Body of pancreas (tissue), 4 donors: ENCODE data around the gene ADPRHL1. TPM values are rescaled to one million over a fixed set of nuclear protein-coding genes. Genes with fewer than 3 reads are reported as not detected.

ENCODE experiments used
- ATAC-seq: fragments of 150-250 bp; one replicate; pipeline ENCODE4 v1.9.1; 2016
- DNase-seq, 4 donors: peaks; one replicate each; pipeline ENCODE4 v3.0.0-alpha.2; 2019
- H3K27ac ChIP-seq, 4 donors: fragments of 200-600 bp; sonication (generic); 1 replicate in 3 of 4; 2 replicates in 1 of 4; pipeline versions ENCODE4 v1.5.1 to v1.6.1; 2016 to 2019; ENCODE audit warnings: mild to moderate bottlenecking in 1 of 4, mixed read lengths in 1 of 4, moderate library complexity in 1 of 4
- H3K27me3 ChIP-seq, 2 donors: fragments of 200-600 bp; sonication (generic); one replicate each; pipeline ENCODE4 v1.6.0; 2016; ENCODE audit warnings: mild to moderate bottlenecking in 1 of 2
- H3K36me3 ChIP-seq, 2 donors: fragments of 200-600 bp; sonication (generic); replicated peaks in 1 of 2; 2 replicates each; pipeline ENCODE4 v1.5.1; 2016; ENCODE audit warnings: low read depth in 2 of 2; ENCODE audit not compliant: insufficient read depth in 1 of 2
- H3K4me1 ChIP-seq: fragments of 200-600 bp; sonication (generic); one replicate; pipeline ENCODE4 v1.6.0; 2016
- H3K4me3 ChIP-seq, 2 donors: fragments of 200-600 bp; sonication (generic); 1 replicate in 1 of 2; 2 replicates in 1 of 2; pipeline ENCODE4 v1.5.1; 2016 to 2019
- H3K9me3 ChIP-seq, 3 donors: fragments of 200-600 bp; sonication (generic); 1 replicate in 2 of 3; 2 replicates in 1 of 3; pipeline ENCODE4 v1.5.1; 2016
- POLR2A ChIP-seq, 3 donors: fragments of 450-650 bp; IDR thresholded peaks; one replicate each; pipeline ENCODE4 v1.6.1; 2016; ENCODE audit warnings: antibody characterized with exemption in 3 of 3, mild to moderate bottlenecking in 2 of 3
- WGBS, 2 donors: methylation state at CpG; one replicate each; pipeline ENCODE4 v1.1.5; 2017; 5-methylcytosine and 5-hydroxymethylcytosine counted together
- intact Hi-C: fragments of 100-400 bp; cut with DNase I; formaldehyde crosslinking; loops from one replicate; pipeline ENCODE4 v1.15.1; 2023
- total RNA-seq, 2 donors: library from RNA; depleted of rRNA; stranded (reverse); fragments of >200 nt; gene quantifications; one replicate each; pipeline ENCODE4 v1.1.0, GENCODE V29; 2016
- TF ChIP-seq, protein P1 (sequence below), 7 experiments: fragments of 450-650 bp in 4 of 7; fragments of 200-600 bp in 3 of 7; sonication (generic) in 3 of 7; IDR thresholded peaks; one replicate each; pipeline ENCODE4 v1.5.1; 2016 to 2019; ENCODE audit warnings: antibody characterized with exemption in 7 of 7

ADPRHL1 gene
- total RNA-seq, 2 donors from 2014 or later: 6.0 to 15.8 TPM

DNA sequence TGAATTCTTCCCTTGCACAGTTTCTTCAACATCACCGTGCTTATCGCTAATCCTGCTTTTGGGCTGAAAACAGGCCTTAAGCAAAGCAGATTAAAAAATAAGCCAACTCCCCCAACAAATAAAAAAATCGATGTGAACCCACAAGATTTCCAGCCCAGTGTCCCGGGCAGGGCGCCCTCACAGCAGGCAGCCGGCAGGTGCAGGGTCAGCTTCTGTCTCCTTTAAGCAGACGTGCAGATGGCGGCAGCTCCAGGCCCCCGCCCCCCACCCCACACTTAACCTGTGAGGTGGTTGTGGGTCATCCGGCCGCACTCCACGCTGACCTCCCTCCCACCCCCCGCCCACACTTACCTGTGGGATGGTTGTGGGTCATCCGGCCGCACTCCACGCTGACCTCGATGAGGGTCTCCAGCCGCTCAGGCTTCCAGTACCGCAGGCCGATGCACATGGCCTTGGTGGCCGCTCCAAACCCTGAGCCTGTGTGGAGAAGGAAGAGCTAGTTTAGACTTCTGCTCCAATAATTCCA, 19.8 kb downstream of the ADPRHL1 start:
- intact Hi-C loops: no loop called here

DNA sequence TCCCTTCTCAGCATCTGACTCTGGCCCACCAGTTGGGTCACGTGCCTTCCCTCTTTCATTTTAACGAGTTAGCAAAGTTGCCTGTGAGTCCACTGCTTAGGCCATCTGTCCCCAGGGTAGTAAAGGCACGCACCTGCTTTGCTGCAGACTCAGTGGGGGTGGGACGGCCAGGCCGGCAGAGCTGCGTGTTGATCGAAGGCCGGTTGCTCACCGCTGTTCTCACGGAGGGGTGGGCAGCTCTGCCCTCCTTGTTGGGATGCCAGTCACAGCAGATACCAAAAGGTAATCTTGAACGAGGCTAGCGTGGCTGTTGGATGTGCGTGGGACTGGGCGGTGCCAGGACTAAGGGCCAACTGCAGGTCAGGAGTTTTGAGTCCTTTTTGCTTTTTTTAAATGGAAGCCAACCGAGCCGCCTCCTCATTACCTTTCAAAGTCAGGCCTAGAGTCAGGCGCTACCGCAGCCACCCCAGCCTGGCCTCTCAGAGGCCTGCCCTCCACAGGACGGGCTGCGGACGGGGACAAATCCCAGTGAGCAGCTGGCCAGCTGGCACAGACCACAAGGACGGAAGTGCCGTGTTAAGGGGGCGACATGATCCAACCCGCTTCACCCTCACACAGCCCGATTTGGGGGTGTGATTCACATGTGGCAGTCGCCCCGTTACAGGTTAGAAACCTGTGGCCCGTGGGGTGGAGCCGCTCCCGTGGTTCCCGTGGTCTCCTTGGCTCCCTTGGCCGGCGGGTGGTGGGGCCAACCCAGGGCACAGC, 20.6 kb downstream of the ADPRHL1 start:
- ATAC-seq (no peak), DNase-seq (no peak)
- Histone ChIP-seq H3K27ac (no peak overlapping the region), H3K27me3 (no peaks in the 10 kb centered on the region), H3K9me3 (no peaks in the 10 kb centered on the region), H3K4me1 (peaks cover 6% of the 10 kb centered on the region), H3K4me3 (no peak overlapping the region), H3K36me3 (no peaks in the 10 kb centered on the region)
- no peak for TF ChIP-seq POLR2A (IDR thresholded peaks at IDR 0.05)
- TF ChIP-seq, protein P1, sequence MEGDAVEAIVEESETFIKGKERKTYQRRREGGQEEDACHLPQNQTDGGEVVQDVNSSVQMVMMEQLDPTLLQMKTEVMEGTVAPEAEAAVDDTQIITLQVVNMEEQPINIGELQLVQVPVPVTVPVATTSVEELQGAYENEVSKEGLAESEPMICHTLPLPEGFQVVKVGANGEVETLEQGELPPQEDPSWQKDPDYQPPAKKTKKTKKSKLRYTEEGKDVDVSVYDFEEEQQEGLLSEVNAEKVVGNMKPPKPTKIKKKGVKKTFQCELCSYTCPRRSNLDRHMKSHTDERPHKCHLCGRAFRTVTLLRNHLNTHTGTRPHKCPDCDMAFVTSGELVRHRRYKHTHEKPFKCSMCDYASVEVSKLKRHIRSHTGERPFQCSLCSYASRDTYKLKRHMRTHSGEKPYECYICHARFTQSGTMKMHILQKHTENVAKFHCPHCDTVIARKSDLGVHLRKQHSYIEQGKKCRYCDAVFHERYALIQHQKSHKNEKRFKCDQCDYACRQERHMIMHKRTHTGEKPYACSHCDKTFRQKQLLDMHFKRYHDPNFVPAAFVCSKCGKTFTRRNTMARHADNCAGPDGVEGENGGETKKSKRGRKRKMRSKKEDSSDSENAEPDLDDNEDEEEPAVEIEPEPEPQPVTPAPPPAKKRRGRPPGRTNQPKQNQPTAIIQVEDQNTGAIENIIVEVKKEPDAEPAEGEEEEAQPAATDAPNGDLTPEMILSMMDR (IDR thresholded peaks at IDR 0.05): no peak
- 83 to 88% methylated on average over 23 to 34 of the region's 34 CpGs for WGBS, 2 donors
- intact Hi-C loops: no loop called here

More for the DNA sequence above, 19.8 kb downstream of the ADPRHL1 start:
- H3K27me3 ChIP-seq: no peaks in the 10 kb centered on the region
- no peaks in the 10 kb centered on the region for H3K36me3 ChIP-seq
- H3K9me3 ChIP-seq: no peaks in the 10 kb centered on the region
- WGBS, 2 donors: 91 to 97% methylated on average over 19 of the region's 21 CpGs
- no peak for TF ChIP-seq POLR2A (IDR thresholded peaks at IDR 0.05)
- TF ChIP-seq, protein P1 (IDR thresholded peaks at IDR 0.05): no peak
- peaks cover 7% of the 10 kb centered on the region for H3K4me1 ChIP-seq
- H3K4me3 ChIP-seq: no peak overlapping the region
- no peak for DNase-seq
- H3K27ac ChIP-seq: no peak overlapping the region
- ATAC-seq: no peak

- Histone ChIP-seq H3K27ac (no peak overlapping the region), H3K9me3 (no peaks in the 10 kb centered on the region), H3K27me3 (no peaks in the 10 kb centered on the region), H3K36me3 (no peaks in the 10 kb centered on the region), H3K4me1 (no peaks in the 10 kb centered on the region), H3K4me3 (no peak overlapping the region)
- ATAC-seq (no peak), DNase-seq (no peak)
- intact Hi-C loops: no loop called here
- TF ChIP-seq, protein P1 (IDR thresholded peaks at IDR 0.05): no peak
- TF ChIP-seq POLR2A (IDR thresholded peaks at IDR 0.05): no peak
- 88 to 93% methylated on average over 9 to 22 of the region's 22 CpGs for WGBS, 2 donors
These were observed 22.1 kb downstream of the ADPRHL1 start for GRCh38 chr13:113431171-113431570.

DNA sequence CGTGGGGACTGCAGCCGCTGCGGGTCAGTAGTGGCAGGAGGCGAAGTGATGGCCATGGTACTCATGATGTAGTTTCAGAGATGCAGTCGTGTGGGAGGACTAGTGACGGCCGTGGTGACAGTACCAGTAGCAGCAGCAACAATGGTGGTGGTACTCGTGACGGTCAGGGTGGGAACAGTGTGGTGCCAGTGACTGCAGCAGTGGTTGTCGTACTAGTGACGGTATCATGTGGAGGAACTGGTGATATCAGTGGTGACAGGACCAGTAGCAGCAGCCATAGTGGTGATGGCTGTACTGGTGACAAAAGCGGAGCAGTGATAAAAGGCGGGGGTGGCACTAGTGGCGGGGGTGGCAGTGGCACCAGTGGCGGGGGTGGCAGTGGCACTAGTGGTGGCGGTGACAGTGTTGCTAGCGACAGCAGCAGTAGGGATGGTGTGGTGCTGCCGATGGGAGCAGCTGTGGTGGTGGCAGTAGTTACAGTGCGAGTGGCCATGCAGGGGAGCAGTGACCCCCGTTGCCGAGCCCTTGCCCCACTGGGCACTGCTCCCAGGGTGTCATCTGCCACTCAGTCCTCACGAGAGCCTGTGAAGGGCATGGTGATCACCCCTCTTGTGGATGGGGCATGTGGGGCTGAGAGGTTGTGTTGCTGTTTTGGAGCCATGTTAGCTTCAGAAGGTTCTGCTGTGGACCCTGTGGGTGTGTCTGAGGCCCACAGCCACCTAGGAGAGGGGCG, 22.7 kb downstream of the ADPRHL1 start:
- Histone ChIP-seq H3K9me3 (no peaks in the 10 kb centered on the region), H3K4me3 (no peak overlapping the region), H3K27ac (no peak overlapping the region), H3K36me3 (no peaks in the 10 kb centered on the region), H3K4me1 (no peaks in the 10 kb centered on the region), H3K27me3 (no peaks in the 10 kb centered on the region)
- intact Hi-C loops: no loop called here
- TF ChIP-seq POLR2A (IDR thresholded peaks at IDR 0.05): no peak
- TF ChIP-seq, protein P1 (IDR thresholded peaks at IDR 0.05): no peak
- no peak for ATAC-seq
- DNase-seq: no peak
- WGBS, 2 donors: 87 to 93% methylated on average over 18 to 23 of the region's 23 CpGs
